Activated B cell treated with CpG ODN at 0.5 μM for 24 hours (primary cell): ENCODE measurements around the gene REG1B. TPM values are rescaled to one million over a fixed set of nuclear protein-coding genes. Genes with fewer than 3 reads are reported as not detected.

Source experiments
- ATAC-seq: fragments of 200-7000 bp; cut with Tn5 transposase; one replicate; pipeline ENCODE4 v1.10.0; 2021; ENCODE audit warnings: low read depth, mild to moderate bottlenecking, moderate library complexity
- CTCF ChIA-PET: fragments of 350-600 bp; sonication (Branson Sonifier 250); formaldehyde crosslinking; loops from one replicate; lab custom pipeline; 2021; ENCODE audit warnings: antibody characterized with exemption; lab: Charles Lee
- POLR2A ChIA-PET: fragments of 350-600 bp; sonication (Branson Sonifier 250); formaldehyde crosslinking; loops from one replicate; lab custom pipeline; 2021; ENCODE audit warnings: antibody characterized with exemption; lab: Charles Lee
- DNase-seq: peaks from one replicate; pipeline ENCODE4 v3.0.0; 2022
- H3K27ac Mint-ChIP-seq: one replicate; pipeline ENCODE4 v1.8.0; 2020; ENCODE audit warnings: mixed read lengths
- H3K27me3 Mint-ChIP-seq: one replicate; pipeline ENCODE4 v1.8.0; 2021; ENCODE audit warnings: mixed read lengths
- H3K36me3 Mint-ChIP-seq: one replicate; pipeline ENCODE4 v1.8.0; 2021; ENCODE audit warnings: low read depth, mixed read lengths
- H3K4me1 Mint-ChIP-seq: one replicate; pipeline ENCODE4 v1.8.0; 2021; ENCODE audit warnings: mixed read lengths
- H3K4me3 Mint-ChIP-seq: one replicate; pipeline ENCODE4 v1.8.0; 2020; ENCODE audit warnings: mild to moderate bottlenecking, mixed read lengths
- H3K9me3 Mint-ChIP-seq: one replicate; pipeline ENCODE4 v1.8.0; 2020; ENCODE audit warnings: mixed read lengths
- intact Hi-C: fragments of 100-400 bp; cut with micrococcal nuclease; formaldehyde crosslinking; loops from one replicate; pipeline ENCODE4 v1.15.1; 2024
- total RNA-seq: library from RNA; stranded (reverse); gene quantifications from 2 replicates; pipeline ENCODE4 v1.2.3, GENCODE V29; 2022
- TF ChIP-seq, protein P1 (sequence below): fragments of 200-600 bp; IDR thresholded peaks from one replicate; pipeline ENCODE4 v1.8.0; 2022; ENCODE audit warnings: antibody characterized with exemption, mild to moderate bottlenecking

REG1B gene
- total RNA-seq, 1 donor from 2014 or later: not detected

GRCh38 chr2:79125721-79125985, 37.9 kb upstream of the REG1B start:
- Mint-ChIP-seq H3K9me3 (peaks cover 3% of the 10 kb centered on the region), H3K4me3 (no peak overlapping the region), H3K27ac (no peak overlapping the region), H3K27me3 (no peaks in the 10 kb centered on the region), H3K36me3 (no peaks in the 10 kb centered on the region), H3K4me1 (no peaks in the 10 kb centered on the region)
- TF ChIP-seq, protein P1, sequence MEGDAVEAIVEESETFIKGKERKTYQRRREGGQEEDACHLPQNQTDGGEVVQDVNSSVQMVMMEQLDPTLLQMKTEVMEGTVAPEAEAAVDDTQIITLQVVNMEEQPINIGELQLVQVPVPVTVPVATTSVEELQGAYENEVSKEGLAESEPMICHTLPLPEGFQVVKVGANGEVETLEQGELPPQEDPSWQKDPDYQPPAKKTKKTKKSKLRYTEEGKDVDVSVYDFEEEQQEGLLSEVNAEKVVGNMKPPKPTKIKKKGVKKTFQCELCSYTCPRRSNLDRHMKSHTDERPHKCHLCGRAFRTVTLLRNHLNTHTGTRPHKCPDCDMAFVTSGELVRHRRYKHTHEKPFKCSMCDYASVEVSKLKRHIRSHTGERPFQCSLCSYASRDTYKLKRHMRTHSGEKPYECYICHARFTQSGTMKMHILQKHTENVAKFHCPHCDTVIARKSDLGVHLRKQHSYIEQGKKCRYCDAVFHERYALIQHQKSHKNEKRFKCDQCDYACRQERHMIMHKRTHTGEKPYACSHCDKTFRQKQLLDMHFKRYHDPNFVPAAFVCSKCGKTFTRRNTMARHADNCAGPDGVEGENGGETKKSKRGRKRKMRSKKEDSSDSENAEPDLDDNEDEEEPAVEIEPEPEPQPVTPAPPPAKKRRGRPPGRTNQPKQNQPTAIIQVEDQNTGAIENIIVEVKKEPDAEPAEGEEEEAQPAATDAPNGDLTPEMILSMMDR: no peak
- ChIA-PET CTCF (no interaction called here), POLR2A (no interaction called here)
- no peak for DNase-seq
- intact Hi-C loops: no loop called here
- ATAC-seq: no peak

DNA sequence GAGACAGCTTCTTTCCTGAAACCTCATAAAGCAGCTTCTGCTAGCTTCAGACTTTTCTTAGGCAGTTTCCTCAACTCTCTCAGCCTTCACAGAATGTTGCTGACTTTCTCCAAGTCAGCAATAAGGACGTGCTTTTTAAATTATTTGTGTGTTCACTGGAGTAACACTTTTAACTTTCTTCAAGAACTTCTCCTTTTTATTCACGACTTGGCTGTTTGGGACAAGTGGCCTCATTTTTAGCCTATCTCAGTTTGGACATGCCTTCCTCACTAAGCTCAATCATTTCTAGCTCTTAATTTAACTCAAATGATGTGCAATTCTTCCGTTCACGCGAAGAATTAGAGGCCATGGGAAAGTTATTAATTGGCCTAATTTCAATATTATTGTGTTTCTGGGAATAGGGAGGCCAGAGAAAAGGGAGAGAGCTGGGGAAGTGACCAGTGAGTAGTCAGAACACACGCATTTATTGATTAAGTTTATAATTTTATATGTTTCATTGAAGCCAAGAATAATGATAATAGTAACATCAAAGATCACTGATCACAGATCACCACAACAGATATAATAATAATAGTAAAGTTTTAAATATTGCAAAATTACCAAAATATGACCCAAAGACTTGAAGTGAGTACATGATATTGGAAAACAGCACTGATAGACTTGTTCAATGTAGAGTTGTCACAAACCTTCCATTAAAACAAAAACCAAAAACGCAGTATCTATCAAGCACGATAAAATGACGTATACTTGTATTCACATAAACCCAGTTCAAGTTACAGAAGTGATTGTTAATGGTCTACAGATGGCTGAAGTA, 37.3 kb upstream of the REG1B start:
- Mint-ChIP-seq H3K27me3 (no peaks in the 10 kb centered on the region), H3K4me3 (no peak overlapping the region), H3K36me3 (no peaks in the 10 kb centered on the region), H3K27ac (no peak overlapping the region), H3K9me3 (peaks cover 3% of the 10 kb centered on the region), H3K4me1 (no peaks in the 10 kb centered on the region)
- no peak for ATAC-seq
- CTCF ChIA-PET: no interaction called here
- POLR2A ChIA-PET: no interaction called here
- intact Hi-C loops: no loop called here
- TF ChIP-seq, protein P1: no peak
- no peak for DNase-seq

- Mint-ChIP-seq H3K27me3 (no peaks in the 10 kb centered on the region), H3K36me3 (no peaks in the 10 kb centered on the region), H3K4me3 (no peak overlapping the region), H3K4me1 (no peaks in the 10 kb centered on the region), H3K9me3 (peaks cover 6% of the 10 kb centered on the region), H3K27ac (no peak overlapping the region)
- no peak for DNase-seq
- TF ChIP-seq, protein P1: no peak
- no peak for ATAC-seq
- ChIA-PET CTCF (no interaction called here), POLR2A (no interaction called here)
- intact Hi-C loops: no loop called here
Measured at GRCh38 chr2:79122676-79123075, 34.9 kb upstream of the REG1B start.

GRCh38 chr2:79120194-79120713, 32.5 kb upstream of the REG1B start, which contains the start of gene REG1A:
REG1A (plus strand) TSS chr2:79120488; CDS start chr2:79120862, 374 bp downstream.
- no peaks in the 10 kb centered on the region for H3K4me1 Mint-ChIP-seq
- H3K27ac Mint-ChIP-seq: no peak within 1 kb of the TSS
- no peaks in the 10 kb centered on the region for H3K27me3 Mint-ChIP-seq
- DNase-seq (no peak), ATAC-seq (no peak)
- POLR2A ChIA-PET: no interaction called here
- H3K9me3 Mint-ChIP-seq: peaks cover 6% of the 10 kb centered on the region
- intact Hi-C loops: no loop called here
- no peaks in the 10 kb centered on the region for H3K36me3 Mint-ChIP-seq
- CTCF ChIA-PET: no interaction called here
- no peak within 1 kb of the TSS for H3K4me3 Mint-ChIP-seq
- TF ChIP-seq, protein P1: no peak

GRCh38 chr2:79116997-79117928, 29.5 kb upstream of the REG1B start:
- ATAC-seq (no peak), DNase-seq (no peak)
- TF ChIP-seq, protein P1: no peak
- ChIA-PET CTCF (no interaction called here), POLR2A (no interaction called here)
- H3K4me1 Mint-ChIP-seq: no peaks in the 10 kb centered on the region
- H3K4me3 Mint-ChIP-seq: no peak overlapping the region
- intact Hi-C loops: no loop called here
- H3K27me3 Mint-ChIP-seq: peaks cover 1% of the 10 kb centered on the region
- no peak overlapping the region for H3K27ac Mint-ChIP-seq
- no peaks in the 10 kb centered on the region for H3K36me3 Mint-ChIP-seq
- H3K9me3 Mint-ChIP-seq: peaks cover 6% of the 10 kb centered on the region
